Keratinocyte (primary cell): Measurements from ENCODE around the gene MUC3A. TPM values are rescaled to one million over a fixed set of nuclear protein-coding genes. Genes with fewer than 3 reads are reported as not detected.

Experiments
- DNase-seq: peaks from one replicate; pipeline ENCODE4 v3.0.0-alpha.2; 2011; ENCODE audit warnings: low read depth, missing footprints, low spot score
- FAIRE-seq: peaks from 2 replicates; lab custom pipeline; 2011; peaks lifted over from hg19 to GRCh38; lab: Jason Lieb, UNC
- H2AFZ ChIP-seq: 2 replicates; pipeline ENCODE4 v1.6.0; 2012; ENCODE audit warnings: low read length, control low read depth, inconsistent platforms; ENCODE audit not compliant: control insufficient read depth
- H3K27ac ChIP-seq: 2 replicates; pipeline ENCODE4 v1.5.1; 2011; ENCODE audit warnings: low read length; ENCODE audit not compliant: control insufficient read depth, insufficient read depth
- H3K27me3 ChIP-seq: 3 replicates; pipeline ENCODE4 v1.6.0; 2011; ENCODE audit warnings: low read length; ENCODE audit not compliant: control insufficient read depth, insufficient read depth; ENCODE audit errors: extremely low read depth
- H3K36me3 ChIP-seq, 2 experiments: 2 replicates in 1 of 2; 3 replicates in 1 of 2; pipeline ENCODE4 v1.5.1; 2011; ENCODE audit warnings: low read length in 2 of 2, mild to moderate bottlenecking in 1 of 2; ENCODE audit not compliant: control insufficient read depth in 2 of 2, insufficient read depth in 2 of 2; ENCODE audit errors: extremely low read depth in 1 of 2
- H3K4me1 ChIP-seq: 3 replicates; pipeline ENCODE4 v1.5.1; 2011; ENCODE audit warnings: low read length; ENCODE audit not compliant: control insufficient read depth, insufficient read depth; ENCODE audit errors: extremely low read depth
- H3K4me2 ChIP-seq: 3 replicates; pipeline ENCODE4 v1.6.0; 2011; ENCODE audit warnings: low read depth, low read length; ENCODE audit not compliant: control insufficient read depth, insufficient read depth; ENCODE audit errors: extremely low read depth
- H3K4me3 ChIP-seq, 3 experiments: fragments of 200-600 bp in 1 of 3; sonication (generic) in 1 of 3; 2 replicates in 2 of 3; 3 replicates in 1 of 3; pipeline ENCODE4 v1.5.1; 2011 to 2016; ENCODE audit warnings: low read length in 3 of 3, mild to moderate bottlenecking in 3 of 3, control low read depth in 2 of 3, inconsistent platforms in 1 of 3, low read depth in 1 of 3, mixed read lengths in 1 of 3, mixed run types in 1 of 3, moderate library complexity in 1 of 3; ENCODE audit not compliant: control insufficient read depth in 2 of 3, insufficient read depth in 2 of 3; ENCODE audit errors: extremely low read depth in 1 of 3
- H3K79me2 ChIP-seq: 2 replicates; pipeline ENCODE4 v1.6.0; 2012; ENCODE audit warnings: low read length; ENCODE audit not compliant: control insufficient read depth, insufficient read depth
- H3K9ac ChIP-seq: 3 replicates; pipeline ENCODE4 v1.6.0; 2011; ENCODE audit warnings: low read length; ENCODE audit not compliant: control insufficient read depth, insufficient read depth; ENCODE audit errors: extremely low read depth
- H3K9me1 ChIP-seq: 3 replicates; pipeline ENCODE4 v1.6.0; 2011; ENCODE audit warnings: low read length; ENCODE audit not compliant: control insufficient read depth, insufficient read depth; ENCODE audit errors: extremely low read depth
- H3K9me3 ChIP-seq: 2 replicates; pipeline ENCODE4 v1.5.1; 2012; ENCODE audit warnings: low read depth, low read length; ENCODE audit not compliant: control insufficient read depth
- H4K20me1 ChIP-seq: 3 replicates; pipeline ENCODE4 v1.6.0; 2011; ENCODE audit warnings: low read length; ENCODE audit not compliant: control insufficient read depth, insufficient read depth; ENCODE audit errors: extremely low read depth
- CTCF ChIP-seq, 3 experiments: IDR thresholded peaks in 1 of 3; conservative IDR thresholded peaks in 1 of 3; optimal IDR thresholded peaks in 1 of 3; 2 replicates in 2 of 3; 3 replicates in 1 of 3; pipeline versions ENCODE3 to v1.5.1; 2011; ENCODE audit warnings: low read length in 3 of 3, mild to moderate bottlenecking in 3 of 3, moderate library complexity in 2 of 3, control low read depth in 1 of 3, inconsistent platforms in 1 of 3; ENCODE audit not compliant: insufficient read depth in 2 of 3; ENCODE audit errors: extremely low read depth in 1 of 3
- EZH2 ChIP-seq: IDR thresholded peaks from one replicate; pipeline ENCODE4 v1.6.1; 2012; ENCODE audit warnings: inconsistent platforms, mild to moderate bottlenecking, low read length, moderate library complexity
- dilution Hi-C: fragments of 300-500 bp; cut with MboI; formaldehyde crosslinking; loops from one replicate; pipeline ENCODE4 v1.7.0; 2020; ENCODE audit warnings: low sequenced_read_pairs; ENCODE audit not compliant: extremely low pct_ligation_motif_present
- polyA plus RNA-seq, 5 experiments: library from polyadenylated mRNA; depleted of rRNA in 3 of 5; stranded (reverse) in 3 of 5; stranded (forward) in 1 of 5; unstranded in 1 of 5; fragments of >200 nt; gene quantifications; 1 replicate in 1 of 5; 2 replicates in 3 of 5; 3 replicates in 1 of 5; pipeline versions ENCODE4 v1.2.1 to v1.2.3, GENCODE V29; 2011 to 2012; ENCODE audit warnings: missing spikeins in 2 of 5, low read depth in 1 of 5, low replicate concordance in 1 of 5

Gene MUC3A
- polyA plus RNA-seq, 1 donor (not counting 4 experiments of a cell fraction or from before 2014, with no cell fraction given) = 0.10 TPM

- no peak overlapping the region for H2AFZ ChIP-seq
- H3K9ac ChIP-seq = no peak overlapping the region
- no peaks in the 10 kb centered on the region for H3K79me2 ChIP-seq
- no peaks in the 10 kb centered on the region for H3K9me3 ChIP-seq
- H3K36me3 ChIP-seq = no peaks in the 10 kb centered on the region
- H3K4me1 ChIP-seq = no peaks in the 10 kb centered on the region
- H3K27me3 ChIP-seq = peaks cover 10% of the 10 kb centered on the region
- no peaks in the 10 kb centered on the region for H4K20me1 ChIP-seq
- no peak for FAIRE-seq
- no peak overlapping the region for H3K27ac ChIP-seq
- no peak for DNase-seq
- no peaks in the 10 kb centered on the region for H3K9me1 ChIP-seq
- H3K4me2 ChIP-seq = no peak overlapping the region
- dilution Hi-C loops = loop anchor here (10.0 kb wide), 1 partner anchor 62 kb away; the partner anchor contains the start of gene UFSP1
- no peak overlapping the region for H3K4me3 ChIP-seq
- TF ChIP-seq EZH2 (no peak), CTCF (optimal IDR thresholded peaks at IDR 0.05 in 1 of 3, IDR thresholded peaks at IDR 0.05 in 1 of 3, conservative IDR thresholded peaks at IDR 0.05 in 1 of 3; ENCODE audit: extremely low read depth in 1 of 3, insufficient read depth in 2 of 3, low read length in 3 of 3) (no peak)
Observed at GRCh38 chr7:100946766-100947365, 2.5 kb upstream of the MUC3A start.

- H2AFZ ChIP-seq = no peak overlapping the region
- peaks cover 15% of the 10 kb centered on the region for H3K27me3 ChIP-seq
- no peak for FAIRE-seq
- H3K4me2 ChIP-seq = no peak overlapping the region
- no peak overlapping the region for H3K27ac ChIP-seq
- TF ChIP-seq CTCF (optimal IDR thresholded peaks at IDR 0.05 in 1 of 3, IDR thresholded peaks at IDR 0.05 in 1 of 3, conservative IDR thresholded peaks at IDR 0.05 in 1 of 3; ENCODE audit: extremely low read depth in 1 of 3, insufficient read depth in 2 of 3, low read length in 3 of 3) (no peak), EZH2 (no peak)
- H3K36me3 ChIP-seq = no peaks in the 10 kb centered on the region
- H3K9me1 ChIP-seq = no peaks in the 10 kb centered on the region
- H3K4me3 ChIP-seq = no peak overlapping the region
- dilution Hi-C loops = loop anchor here (10.0 kb wide), 1 partner anchor 63 kb away; the partner anchor contains the start of gene UFSP1
- no peak for DNase-seq
- H3K79me2 ChIP-seq = no peaks in the 10 kb centered on the region
- no peak overlapping the region for H3K9ac ChIP-seq
- H3K4me1 ChIP-seq = no peaks in the 10 kb centered on the region
- no peaks in the 10 kb centered on the region for H3K9me3 ChIP-seq
- H4K20me1 ChIP-seq = no peaks in the 10 kb centered on the region
Observed at GRCh38 chr7:100947792-100948191, 1.5 kb upstream of the MUC3A start.
